WTC11 (cell line): Measurements from ENCODE around the gene ATP12A. TPM values are rescaled to one million over a fixed set of nuclear protein-coding genes. Genes with fewer than 3 reads are reported as not detected.

Experiments
- ATF2 ChIP-seq: sonication (generic); formaldehyde crosslinking; IDR thresholded peaks from 2 replicates; pipeline ENCODE4 v1.8.1; 2022; ENCODE audit warnings: low read depth, missing genetic modification reagents, borderline replicate concordance
- CDX4 ChIP-seq: fragments of 250-450 bp; sonication (Bioruptor Pico); IDR thresholded peaks from 2 replicates; pipeline ENCODE4 v1.9.0; 2021; ENCODE audit warnings: moderate library complexity, mild to moderate bottlenecking, inconsistent platforms, borderline replicate concordance
- CTCF ChIP-seq: fragments of 200-600 bp; IDR thresholded peaks from 2 replicates; pipeline ENCODE4 v1.8.0; 2022; ENCODE audit warnings: antibody characterized with exemption
- FOXK1 ChIP-seq: sonication (generic); formaldehyde crosslinking; IDR thresholded peaks from 2 replicates; pipeline ENCODE4 v1.8.0; 2022; ENCODE audit warnings: mild to moderate bottlenecking, moderate library complexity, missing genetic modification reagents
- FOXP4 ChIP-seq: sonication (generic); formaldehyde crosslinking; IDR thresholded peaks from 2 replicates; pipeline ENCODE4 v1.8.0; 2022; ENCODE audit warnings: mild to moderate bottlenecking, missing genetic modification reagents
- MYBL2 ChIP-seq: sonication (generic); formaldehyde crosslinking; IDR thresholded peaks from 2 replicates; pipeline ENCODE4 v1.8.1; 2023; ENCODE audit warnings: mild to moderate bottlenecking, moderate library complexity, missing genetic modification reagents
- NFYB ChIP-seq: sonication (generic); formaldehyde crosslinking; conservative IDR thresholded peaks from 2 replicates; pipeline ENCODE4 v1.8.0; 2022; ENCODE audit warnings: low read depth, missing genetic modification reagents
- NR2C2 ChIP-seq: sonication (generic); formaldehyde crosslinking; IDR thresholded peaks from 2 replicates; pipeline ENCODE4 v1.8.0; 2022; ENCODE audit warnings: mild to moderate bottlenecking, missing genetic modification reagents
- NR3C1 ChIP-seq: sonication (generic); formaldehyde crosslinking; conservative IDR thresholded peaks from 2 replicates; pipeline ENCODE4 v1.8.1; 2023; ENCODE audit warnings: low read depth, mild to moderate bottlenecking, missing genetic modification reagents
- STAT6 ChIP-seq: sonication (generic); formaldehyde crosslinking; conservative IDR thresholded peaks from 2 replicates; pipeline ENCODE4 v1.8.1; 2023; ENCODE audit warnings: mild to moderate bottlenecking, low read depth, missing genetic modification reagents, moderate library complexity
- TP53 ChIP-seq: sonication (generic); formaldehyde crosslinking; IDR thresholded peaks from 2 replicates; pipeline ENCODE4 v1.8.1; 2023; ENCODE audit warnings: mild to moderate bottlenecking, missing genetic modification reagents
- ZMAT4 ChIP-seq: fragments of 250-450 bp; sonication (Bioruptor Pico); IDR thresholded peaks from 2 replicates; pipeline ENCODE4 v1.9.0; 2021; ENCODE audit warnings: mild to moderate bottlenecking
- ZNF121 ChIP-seq: sonication (generic); formaldehyde crosslinking; IDR thresholded peaks from 2 replicates; pipeline ENCODE4 v1.8.0; 2023; ENCODE audit warnings: missing genetic modification reagents
- ZNF219 ChIP-seq: sonication (generic); formaldehyde crosslinking; IDR thresholded peaks from 2 replicates; pipeline ENCODE4 v1.8.0; 2023; ENCODE audit warnings: missing genetic modification reagents, mild to moderate bottlenecking, borderline replicate concordance
- ZNF232 ChIP-seq: sonication (generic); formaldehyde crosslinking; IDR thresholded peaks from 2 replicates; pipeline ENCODE4 v1.8.0; 2022; ENCODE audit warnings: mild to moderate bottlenecking, missing genetic modification reagents
- ZNF396 ChIP-seq: fragments of 250-450 bp; sonication (Bioruptor Pico); IDR thresholded peaks from 2 replicates; pipeline ENCODE4 v1.8.0; 2021; ENCODE audit warnings: mild to moderate bottlenecking, moderate library complexity, borderline replicate concordance
- ZNF532 ChIP-seq: fragments of 250-450 bp; sonication (Bioruptor Pico); IDR thresholded peaks from 2 replicates; pipeline ENCODE4 v1.9.0; 2021; ENCODE audit warnings: mild to moderate bottlenecking, borderline replicate concordance
- ZSCAN18 ChIP-seq: fragments of 250-450 bp; sonication (Bioruptor Pico); IDR thresholded peaks from 2 replicates; pipeline ENCODE4 v2.1.2; 2022; ENCODE audit warnings: mild to moderate bottlenecking, moderate library complexity
- total RNA-seq: library from RNA; stranded (reverse); gene quantifications from 3 replicates; pipeline ENCODE4 v1.2.3, GENCODE V29; 2021

The ATP12A gene
- total RNA-seq, 1 experiment from 2014 or later: 1.4 TPM

- TF ChIP-seq NR2C2 (no peak), FOXK1 (no peak; the same call in 1 of the 2 replicates), MYBL2 (CRISPR knock-in tag) (no peak), ZNF532 (CRISPR knock-in tag) (no peak), ZNF219 (CRISPR knock-in tag) (peak; percentile 83; the same call in 1 of the 2 replicates), FOXP4 (CRISPR knock-in tag) (peak; percentile 63; the same call in 1 of the 2 replicates), ZNF396 (CRISPR knock-in tag) (no peak), ZNF232 (CRISPR knock-in tag) (no peak), STAT6 (CRISPR knock-in tag) (no peak), NR3C1 (CRISPR knock-in tag) (no peak), NFYB (CRISPR knock-in tag) (no peak), ZMAT4 (no peak), ZSCAN18 (CRISPR knock-in tag) (no peak), TP53 (CRISPR knock-in tag) (peak; percentile 53; the same call in 1 of the 2 replicates), CDX4 (CRISPR knock-in tag) (no peak), ZNF121 (no peak), CTCF (no peak), ATF2 (CRISPR knock-in tag) (no peak)
- TF ChIP-seq, all 79 proteins: peak for 11
Observed at GRCh38 chr13:24747248-24748060, 67.2 kb downstream of the ATP12A start (continued).
